Measurements from ENCODE around the gene ZSWIM6. TPM values are rescaled to one million over a fixed set of nuclear protein-coding genes. Genes with fewer than 3 reads are reported as not detected.

ZSWIM6 gene
- total RNA-seq, 2 experiments from 2014 or later: 4.4 TPM

DNA sequence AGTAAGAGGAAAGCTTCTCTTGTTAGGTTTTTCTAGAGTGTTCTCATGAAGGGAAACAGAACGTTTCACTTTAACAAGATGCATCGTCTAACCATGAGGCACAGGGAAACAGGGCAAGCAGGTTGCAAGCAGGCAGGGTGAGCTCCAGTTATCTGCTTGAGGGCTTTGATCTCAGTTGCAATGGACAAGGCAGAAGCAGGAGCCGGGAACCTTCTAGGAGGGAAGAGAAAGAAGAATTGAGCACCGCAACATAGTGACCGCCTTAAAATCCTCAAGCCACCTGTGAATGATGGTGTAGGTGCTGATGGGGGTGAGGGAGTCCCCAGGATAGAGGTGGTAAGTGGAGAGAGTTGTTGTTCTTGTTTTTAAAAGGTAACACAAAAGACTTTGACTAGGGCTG, 22.9 kb upstream of the ZSWIM6 start:
- H3K4me3 Mint-ChIP-seq: no peak overlapping the region
- no peak for DNase-seq
- intact Hi-C loops (cut with micrococcal nuclease): no loop called here
- no peak for TF ChIP-seq CTCF (IDR thresholded peaks at IDR 0.05)
- no peaks in the 10 kb centered on the region for H3K36me3 Mint-ChIP-seq (ENCODE audit: low read depth)
- ChIA-PET POLR2A (no interaction called here), CTCF (no interaction called here)
- peaks cover 8% of the 10 kb centered on the region for H3K27me3 Mint-ChIP-seq
- ATAC-seq: no peak
- H3K9me3 Mint-ChIP-seq: no peaks in the 10 kb centered on the region
- no peak overlapping the region for H3K27ac Mint-ChIP-seq
- peaks cover 14% of the 10 kb centered on the region for H3K4me1 Mint-ChIP-seq (ENCODE audit: low read depth)

DNA sequence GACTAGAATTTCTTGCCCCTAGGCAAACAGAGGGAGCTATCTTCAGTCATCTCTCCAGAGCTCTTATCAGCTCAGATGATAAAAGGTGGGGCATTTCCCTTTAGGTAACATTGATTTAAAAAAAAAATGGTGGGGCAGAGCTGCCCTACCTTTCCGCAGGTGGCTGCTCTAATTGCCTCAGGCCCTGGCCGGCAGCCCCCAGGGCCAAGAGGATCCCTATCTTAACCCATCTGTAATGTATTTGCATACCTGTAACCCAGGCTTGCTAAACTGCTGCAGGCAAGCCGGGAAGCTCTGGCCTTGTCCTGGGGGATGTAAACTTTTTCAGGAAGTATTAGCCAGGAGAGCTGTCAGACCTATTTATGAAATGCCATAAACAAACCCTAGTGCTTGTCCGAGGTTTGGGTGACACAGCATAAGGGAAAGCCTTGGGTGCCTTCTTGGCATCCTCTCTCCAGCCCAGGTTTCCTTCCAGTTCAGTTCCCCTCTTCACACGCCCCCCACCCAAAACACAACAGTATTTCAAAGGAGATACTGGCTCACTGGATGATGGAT, 20.9 kb upstream of the ZSWIM6 start:
- POLR2A ChIA-PET: interaction anchor here (1.4 kb wide), 1 partner anchor 21 kb away, joined by 3 read pairs; the partner anchor contains the start of gene ZSWIM6

DNA sequence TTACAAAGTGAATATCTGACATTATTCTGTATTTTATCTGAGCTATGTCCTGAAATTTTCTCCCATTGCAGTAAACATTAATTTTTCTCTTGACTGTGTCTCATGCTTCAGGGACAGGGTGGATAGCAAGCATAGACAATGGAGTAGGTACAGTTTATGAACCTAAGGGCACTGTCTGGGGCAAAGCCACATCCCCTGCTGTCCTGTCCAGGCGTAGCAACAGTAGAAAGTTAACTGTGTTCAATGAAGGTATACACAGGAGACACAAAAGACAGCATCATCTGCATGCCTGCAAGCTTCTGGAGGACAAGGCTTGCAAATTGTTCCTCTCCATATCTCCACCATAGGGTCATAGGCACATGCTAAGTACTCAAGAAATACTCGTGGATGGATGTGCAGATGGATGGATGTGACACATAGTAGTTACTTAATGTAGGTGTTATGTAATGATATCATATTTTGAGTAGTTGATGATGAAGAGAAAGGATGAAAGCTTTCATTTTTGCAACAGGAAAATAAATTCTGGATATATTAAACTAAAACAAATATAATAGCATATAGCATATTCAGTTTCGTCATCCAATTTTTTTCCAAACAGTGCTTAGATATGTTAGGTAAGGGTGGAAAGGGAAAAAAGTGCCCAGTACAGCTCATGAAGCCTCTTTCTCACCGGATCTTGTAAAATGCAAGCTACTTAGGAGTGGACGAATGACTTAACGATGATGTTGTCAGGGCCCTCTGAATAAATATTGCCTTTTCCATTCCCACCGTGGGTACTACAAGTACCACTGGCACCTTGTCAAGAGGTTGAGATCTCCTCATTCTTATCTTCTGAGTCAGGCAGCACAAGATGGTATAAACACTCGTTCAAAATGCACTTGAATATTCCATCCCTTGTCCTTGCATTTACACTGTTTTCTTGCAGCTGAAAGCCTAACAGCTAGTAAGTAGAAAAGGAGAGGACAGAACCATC, 19.9 kb upstream of the ZSWIM6 start:
- peaks cover 4% of the 10 kb centered on the region for H3K4me1 Mint-ChIP-seq (ENCODE audit: low read depth)
- peaks cover 11% of the 10 kb centered on the region for H3K27me3 Mint-ChIP-seq
- intact Hi-C loops (cut with micrococcal nuclease): no loop called here
- H3K4me3 Mint-ChIP-seq: no peak overlapping the region
- no peaks in the 10 kb centered on the region for H3K9me3 Mint-ChIP-seq
- POLR2A ChIA-PET: interaction anchor here (1.0 to 1.4 kb wide), 3 partner anchors 12 to 320 kb away, joined by 3 read pairs; partner anchors contain the start of gene ZSWIM6
- no peak overlapping the region for H3K27ac Mint-ChIP-seq
- ATAC-seq: no peak
- no peaks in the 10 kb centered on the region for H3K36me3 Mint-ChIP-seq (ENCODE audit: low read depth)
- CTCF ChIA-PET: no interaction called here
- no peak for TF ChIP-seq CTCF (IDR thresholded peaks at IDR 0.05)
- no peak for DNase-seq

More for the DNA sequence above, 20.9 kb upstream of the ZSWIM6 start:
- no peaks in the 10 kb centered on the region for H3K36me3 Mint-ChIP-seq (ENCODE audit: low read depth)
- H3K9me3 Mint-ChIP-seq: no peaks in the 10 kb centered on the region
- ATAC-seq (no peak), DNase-seq (no peak)
- TF ChIP-seq CTCF (IDR thresholded peaks at IDR 0.05): no peak
- peaks cover 11% of the 10 kb centered on the region for H3K27me3 Mint-ChIP-seq
- CTCF ChIA-PET: no interaction called here
- intact Hi-C loops (cut with micrococcal nuclease): no loop called here
- H3K4me3 Mint-ChIP-seq: no peak overlapping the region
- peaks cover 12% of the 10 kb centered on the region for H3K4me1 Mint-ChIP-seq (ENCODE audit: low read depth)
- no peak overlapping the region for H3K27ac Mint-ChIP-seq

GRCh38 chr5:61313960-61314681, 17.9 kb upstream of the ZSWIM6 start:
- TF ChIP-seq CTCF (IDR thresholded peaks at IDR 0.05): no peak
- Mint-ChIP-seq H3K4me3 (no peak overlapping the region), H3K9me3 (no peaks in the 10 kb centered on the region), H3K4me1 (ENCODE audit: low read depth) (peaks cover 2% of the 10 kb centered on the region), H3K36me3 (ENCODE audit: low read depth) (no peaks in the 10 kb centered on the region), H3K27ac (no peak overlapping the region), H3K27me3 (peaks cover 12% of the 10 kb centered on the region)
- ChIA-PET CTCF (interaction anchor here (1.2 kb wide), 2 partner anchors 11 to 17 kb away, joined by 3 to 4 read pairs; partner anchors contain the start of gene ZSWIM6), POLR2A (interaction anchor here (1.3 kb wide), 1 partner anchor 11 kb away, joined by 6 read pairs; no protein-coding TSS in a partner anchor)
- intact Hi-C loops (cut with micrococcal nuclease): no loop called here
- DNase-seq: no peak
- ATAC-seq: no peak
